Hepatocyte (in vitro differentiated cells): ENCODE measurements around the gene ARHGAP40. TPM values are rescaled to one million over a fixed set of nuclear protein-coding genes. Genes with fewer than 3 reads are reported as not detected.

Source experiments
- DNase-seq: peaks from one replicate; pipeline ENCODE4 v3.0.0-alpha.2; 2016; ENCODE audit warnings: low spot score
- H2AFZ ChIP-seq: fragments of 200-600 bp; sonication (generic); 2 replicates; pipeline ENCODE4 v1.6.0; 2016; ENCODE audit warnings: antibody characterized with exemption, mild to moderate bottlenecking
- H3K27ac ChIP-seq: fragments of 200-600 bp; sonication (generic); 2 replicates; pipeline ENCODE4 v1.5.1; 2016; ENCODE audit warnings: mild to moderate bottlenecking
- H3K27me3 ChIP-seq: fragments of 200-600 bp; sonication (generic); 2 replicates; pipeline ENCODE4 v1.6.1; 2016
- H3K36me3 ChIP-seq: fragments of 200-600 bp; sonication (generic); replicated peaks from 2 replicates; pipeline ENCODE4 v1.5.1; 2016; ENCODE audit warnings: low read depth; ENCODE audit not compliant: insufficient read depth
- H3K4me1 ChIP-seq: fragments of 200-600 bp; sonication (generic); 2 replicates; pipeline ENCODE4 v1.5.1; 2016; ENCODE audit warnings: mild to moderate bottlenecking, moderate library complexity; ENCODE audit not compliant: insufficient read depth
- H3K4me2 ChIP-seq: fragments of 200-600 bp; sonication (generic); 2 replicates; pipeline ENCODE4 v1.6.0; 2016
- H3K4me3 ChIP-seq: fragments of 200-600 bp; sonication (generic); 2 replicates; pipeline ENCODE4 v1.5.1; 2016; ENCODE audit warnings: mild to moderate bottlenecking
- H3K79me2 ChIP-seq: fragments of 200-600 bp; sonication (generic); 2 replicates; pipeline ENCODE4 v1.6.0; 2017; ENCODE audit warnings: mild to moderate bottlenecking
- H3K9me2 ChIP-seq: fragments of 200-600 bp; sonication (generic); replicated peaks from 2 replicates; pipeline ENCODE4 v1.6.0; 2017; ENCODE audit warnings: mild to moderate bottlenecking; ENCODE audit not compliant: insufficient read depth
- H3K9me3 ChIP-seq: fragments of 200-600 bp; sonication (generic); 2 replicates; pipeline ENCODE4 v1.5.1; 2016; ENCODE audit warnings: low read depth, mild to moderate bottlenecking
- H4K20me1 ChIP-seq: fragments of 200-600 bp; sonication (generic); 2 replicates; pipeline ENCODE4 v1.6.0; 2016; ENCODE audit warnings: mild to moderate bottlenecking; ENCODE audit not compliant: insufficient read depth, poor library complexity, severe bottlenecking
- EZH2 ChIP-seq: fragments of 200-600 bp; sonication (generic); IDR thresholded peaks from 2 replicates; pipeline ENCODE4 v1.6.1; 2016; ENCODE audit warnings: antibody characterized with exemption, mild to moderate bottlenecking, borderline replicate concordance
- EZH2phosphoT487 ChIP-seq: fragments of 200-600 bp; sonication (generic); IDR thresholded peaks from one replicate; pipeline ENCODE4 v1.6.1; 2018; ENCODE audit warnings: antibody characterized with exemption, mild to moderate bottlenecking, low read depth, moderate library complexity; ENCODE audit not compliant: unreplicated experiment, severe bottlenecking
- WGBS: methylation state at CpG from one replicate; pipeline ENCODE4 v1.1.6; 2016; ENCODE audit warnings: low lambda C conversion rate; ENCODE audit errors: missing lambda C conversion rate; 5-methylcytosine and 5-hydroxymethylcytosine counted together
- polyA plus RNA-seq: library from polyadenylated mRNA; unstranded; fragments of >200 nt; fragmentation: Nextera tagmentation; extraction: Ambion mirVana; gene quantifications from 2 replicates; pipeline ENCODE4 v1.2.1, GENCODE V29; 2016
- total RNA-seq: library from RNA; depleted of rRNA; stranded (reverse); fragments of >200 nt; gene quantifications from 2 replicates; pipeline ENCODE4 v1.2.3, GENCODE V29; 2014
- TF ChIP-seq, protein P1 (sequence below): fragments of 200-600 bp; sonication (generic); IDR thresholded peaks from 2 replicates; pipeline ENCODE4 v1.5.1; 2016; ENCODE audit warnings: antibody characterized with exemption, mild to moderate bottlenecking; ENCODE audit not compliant: poor library complexity

Gene ARHGAP40
- total and polyA plus RNA-seq, 2 experiments from 2014 or later: 1.1 to 1.2 TPM

DNA sequence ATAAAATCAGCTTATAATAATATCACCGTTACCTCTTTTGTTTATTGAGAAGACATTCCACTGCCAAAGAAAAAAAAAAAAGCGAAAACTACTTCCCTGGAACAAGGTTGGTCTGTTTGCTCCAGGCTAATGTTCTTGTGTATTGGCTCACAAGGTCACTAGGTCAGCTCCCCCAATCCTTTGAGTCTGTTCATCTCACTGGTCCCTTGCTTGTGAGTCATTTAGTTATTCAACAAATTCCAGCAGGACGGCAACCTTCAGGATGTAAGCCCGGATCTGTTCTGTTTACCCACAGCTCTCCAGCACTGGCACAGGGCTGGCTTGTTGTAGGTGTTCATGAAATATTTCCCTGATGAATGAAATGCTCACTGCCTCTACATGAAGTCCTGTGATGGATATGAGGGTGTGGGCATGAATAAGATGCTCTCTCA lies 3.3 kb downstream of the ARHGAP40 start:
- Histone ChIP-seq H3K36me3 (no peaks in the 10 kb centered on the region), H3K9me2 (no peaks in the 10 kb centered on the region), H3K4me3 (no peak overlapping the region), H2AFZ (no peak overlapping the region), H3K79me2 (no peaks in the 10 kb centered on the region), H3K4me2 (no peak overlapping the region), H3K9me3 (no peaks in the 10 kb centered on the region), H3K4me1 (peaks cover 5% of the 10 kb centered on the region), H4K20me1 (no peaks in the 10 kb centered on the region), H3K27me3 (peaks cover 26% of the 10 kb centered on the region), H3K27ac (no peak overlapping the region)
- no peak for TF ChIP-seq EZH2
- no peak for TF ChIP-seq EZH2phosphoT487
- TF ChIP-seq, protein P1, sequence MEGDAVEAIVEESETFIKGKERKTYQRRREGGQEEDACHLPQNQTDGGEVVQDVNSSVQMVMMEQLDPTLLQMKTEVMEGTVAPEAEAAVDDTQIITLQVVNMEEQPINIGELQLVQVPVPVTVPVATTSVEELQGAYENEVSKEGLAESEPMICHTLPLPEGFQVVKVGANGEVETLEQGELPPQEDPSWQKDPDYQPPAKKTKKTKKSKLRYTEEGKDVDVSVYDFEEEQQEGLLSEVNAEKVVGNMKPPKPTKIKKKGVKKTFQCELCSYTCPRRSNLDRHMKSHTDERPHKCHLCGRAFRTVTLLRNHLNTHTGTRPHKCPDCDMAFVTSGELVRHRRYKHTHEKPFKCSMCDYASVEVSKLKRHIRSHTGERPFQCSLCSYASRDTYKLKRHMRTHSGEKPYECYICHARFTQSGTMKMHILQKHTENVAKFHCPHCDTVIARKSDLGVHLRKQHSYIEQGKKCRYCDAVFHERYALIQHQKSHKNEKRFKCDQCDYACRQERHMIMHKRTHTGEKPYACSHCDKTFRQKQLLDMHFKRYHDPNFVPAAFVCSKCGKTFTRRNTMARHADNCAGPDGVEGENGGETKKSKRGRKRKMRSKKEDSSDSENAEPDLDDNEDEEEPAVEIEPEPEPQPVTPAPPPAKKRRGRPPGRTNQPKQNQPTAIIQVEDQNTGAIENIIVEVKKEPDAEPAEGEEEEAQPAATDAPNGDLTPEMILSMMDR: no peak
- 11% methylated on average over 4 of the region's 4 CpGs for WGBS
- DNase-seq: peak; percentile 55

DNA sequence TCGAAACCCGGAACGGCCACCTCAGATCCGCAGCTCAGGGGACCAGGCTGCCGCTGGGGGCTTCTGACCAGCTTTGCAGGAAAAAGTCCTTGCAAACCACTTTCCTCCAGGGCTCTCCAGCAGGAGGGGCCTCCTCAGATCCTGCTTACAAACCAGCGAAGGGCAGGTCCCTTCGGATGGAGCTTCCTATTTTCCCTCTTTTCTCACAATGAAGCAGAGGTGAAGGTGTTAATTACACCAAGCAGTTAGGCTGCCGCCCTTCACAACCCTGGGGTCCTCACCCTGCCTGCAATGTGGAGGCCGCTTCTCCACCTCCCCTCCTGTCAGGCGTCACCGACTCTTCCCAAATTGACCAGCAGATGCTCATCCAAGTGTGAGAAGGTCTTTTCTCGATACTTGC lies 5.7 kb downstream of the ARHGAP40 start:
- no peak overlapping the region for H3K4me2 ChIP-seq
- WGBS: 61% methylated on average over 12 of the region's 12 CpGs
- H3K27me3 ChIP-seq: peaks cover 7% of the 10 kb centered on the region
- no peak overlapping the region for H2AFZ ChIP-seq
- DNase-seq: no peak
- no peaks in the 10 kb centered on the region for H3K9me3 ChIP-seq
- no peaks in the 10 kb centered on the region for H3K36me3 ChIP-seq
- H3K27ac ChIP-seq: no peak overlapping the region
- no peaks in the 10 kb centered on the region for H3K4me1 ChIP-seq
- no peak for TF ChIP-seq EZH2phosphoT487
- TF ChIP-seq, protein P1: no peak
- no peak for TF ChIP-seq EZH2
- H3K4me3 ChIP-seq: no peak overlapping the region
- no peaks in the 10 kb centered on the region for H3K9me2 ChIP-seq
- no peaks in the 10 kb centered on the region for H3K79me2 ChIP-seq
- H4K20me1 ChIP-seq: no peaks in the 10 kb centered on the region

DNA sequence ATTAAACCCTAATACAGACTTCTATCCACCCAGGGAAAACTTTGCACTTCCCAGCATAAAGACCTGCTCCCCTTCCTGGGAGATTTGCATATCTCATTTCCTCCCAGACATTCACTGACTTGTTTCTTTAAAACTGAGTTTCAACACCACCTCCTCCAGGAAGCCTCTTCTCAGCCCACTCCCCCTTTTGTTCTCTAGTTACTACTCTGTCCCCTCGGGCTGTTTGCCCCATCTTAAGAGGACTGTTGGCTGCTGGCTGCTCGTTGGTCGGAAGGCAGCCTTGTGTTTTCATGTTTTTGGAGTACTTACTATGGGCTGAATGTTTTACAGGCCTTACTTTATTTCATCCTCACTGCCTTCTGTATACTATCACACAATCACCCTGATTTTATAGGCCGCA lies 6.6 kb downstream of the ARHGAP40 start:
- no peaks in the 10 kb centered on the region for H4K20me1 ChIP-seq
- no peaks in the 10 kb centered on the region for H3K79me2 ChIP-seq
- no peaks in the 10 kb centered on the region for H3K4me1 ChIP-seq
- no peaks in the 10 kb centered on the region for H3K9me2 ChIP-seq
- no peak overlapping the region for H2AFZ ChIP-seq
- WGBS: 59% methylated on average over 4 of the region's 4 CpGs
- no peaks in the 10 kb centered on the region for H3K27me3 ChIP-seq
- no peak for DNase-seq
- H3K4me2 ChIP-seq: no peak overlapping the region
- no peaks in the 10 kb centered on the region for H3K9me3 ChIP-seq
- no peak overlapping the region for H3K27ac ChIP-seq
- no peak overlapping the region for H3K4me3 ChIP-seq
- TF ChIP-seq EZH2phosphoT487 (no peak), EZH2 (no peak)
- TF ChIP-seq, protein P1: no peak
- H3K36me3 ChIP-seq: no peaks in the 10 kb centered on the region

DNA sequence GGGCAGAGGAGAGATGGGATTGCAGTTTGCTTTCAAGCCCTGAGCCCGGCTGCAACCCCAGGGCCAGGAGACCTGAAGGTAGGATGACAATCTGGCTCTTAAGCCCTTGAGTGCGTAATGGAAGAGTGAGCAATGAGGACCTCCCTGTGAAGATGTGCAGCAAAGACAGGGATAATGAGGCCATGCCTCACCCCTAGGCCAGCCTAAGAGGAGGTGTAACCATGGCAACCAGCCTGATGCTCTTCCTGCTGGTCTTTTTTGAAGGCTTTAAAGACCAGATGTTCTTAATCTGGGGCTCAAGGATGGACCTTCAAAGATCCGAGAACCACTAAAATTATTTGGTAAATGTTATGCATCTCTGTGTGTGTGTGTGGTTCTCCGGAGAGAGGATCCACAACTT lies 8.2 kb downstream of the ARHGAP40 start:
- WGBS: 72% methylated on average over 4 of the region's 4 CpGs

More for the DNA sequence above, 8.2 kb downstream of the ARHGAP40 start:
- H3K4me1 ChIP-seq: no peaks in the 10 kb centered on the region
- H3K79me2 ChIP-seq: no peaks in the 10 kb centered on the region
- no peaks in the 10 kb centered on the region for H4K20me1 ChIP-seq
- no peak for DNase-seq
- no peak overlapping the region for H3K4me2 ChIP-seq
- H3K4me3 ChIP-seq: no peak overlapping the region
- H3K9me2 ChIP-seq: no peaks in the 10 kb centered on the region
- no peaks in the 10 kb centered on the region for H3K27me3 ChIP-seq
- H3K36me3 ChIP-seq: no peaks in the 10 kb centered on the region
- H3K9me3 ChIP-seq: no peaks in the 10 kb centered on the region
- no peak overlapping the region for H3K27ac ChIP-seq
- TF ChIP-seq, protein P1: no peak
- TF ChIP-seq EZH2phosphoT487 (no peak), EZH2 (no peak)
- no peak overlapping the region for H2AFZ ChIP-seq
